ENCODE data around the gene TMEM201.

Gene TMEM201

GRCh38 chr1:9654051-9654833 lies 65.5 kb downstream of the TMEM201 start:
- FAIRE-seq, result no peak

GRCh38 chr1:9654834-9655723 lies 66.4 kb downstream of the TMEM201 start:
- no peak for FAIRE-seq

DNA sequence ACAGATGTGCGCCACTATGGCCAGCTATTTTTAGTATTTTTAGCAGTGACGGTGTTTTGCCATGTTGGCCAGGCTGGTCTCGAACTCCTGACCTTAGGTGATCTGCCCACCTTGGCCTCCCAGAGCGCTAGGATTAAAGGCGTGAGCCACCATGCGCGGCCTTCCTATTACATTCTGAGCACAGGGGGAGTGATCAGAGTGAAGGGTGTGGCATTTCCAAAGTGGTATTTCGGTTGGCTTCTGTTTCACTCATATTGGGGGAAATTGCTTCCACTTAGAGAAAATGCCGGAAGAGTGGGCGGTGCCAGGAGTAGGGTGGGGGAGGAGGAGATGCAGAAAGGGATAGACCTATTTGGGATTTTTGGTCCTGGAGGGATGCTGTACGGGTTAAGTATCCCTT lies 67.1 kb downstream of the TMEM201 start:
- FAIRE-seq, result no peak

GRCh38 chr1:9657521-9658032 lies 68.9 kb downstream of the TMEM201 start:
- FAIRE-seq, result no peak

DNA sequence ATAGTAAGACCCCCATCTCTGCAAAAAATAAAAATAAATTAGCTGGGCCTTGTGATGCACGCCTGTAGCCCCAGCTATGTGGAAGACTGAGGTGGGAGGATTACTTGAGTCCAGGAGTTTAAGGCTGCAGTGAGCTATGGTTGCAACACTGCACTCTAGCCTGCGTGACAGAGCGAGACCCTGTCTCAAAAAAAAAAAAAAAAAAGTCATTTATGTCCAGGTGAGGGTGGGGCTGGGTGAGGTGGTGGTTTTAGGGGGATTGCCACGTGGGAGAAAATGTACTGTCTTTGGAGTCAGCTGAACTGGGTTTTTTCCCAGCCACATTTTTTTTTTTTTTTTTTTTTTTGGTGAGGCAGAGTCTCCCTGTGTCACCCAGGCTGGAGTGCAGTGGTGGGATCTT lies 69.5 kb downstream of the TMEM201 start:
- FAIRE-seq, result no peak

- no peak for FAIRE-seq
Measured at GRCh38 chr1:9659328-9659727, 70.6 kb downstream of the TMEM201 start.

DNA sequence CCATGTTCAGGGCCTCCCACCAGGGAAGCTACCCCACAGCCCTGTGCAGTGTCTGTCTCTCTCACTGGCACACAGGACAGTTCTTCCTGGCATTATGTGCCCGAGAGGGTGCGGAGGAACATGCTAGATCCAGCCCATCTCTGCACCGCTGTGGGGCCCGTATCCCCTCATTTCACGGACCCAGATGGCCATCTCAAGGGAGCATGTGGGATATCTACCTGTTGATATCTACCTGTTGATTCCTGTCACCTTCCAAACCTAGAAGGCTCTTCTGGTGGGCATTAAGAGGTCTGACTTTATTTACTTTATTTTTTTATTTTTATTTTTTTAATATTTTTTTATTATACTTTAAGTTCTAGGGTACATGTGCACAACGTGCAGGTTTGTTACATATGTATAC lies 74.5 kb downstream of the TMEM201 start:
- no peak for FAIRE-seq
